Naive thymus-derived CD4-positive, alpha-beta T cell (primary cell): ENCODE measurements around the gene LPXN. TPM values are rescaled to one million over a fixed set of nuclear protein-coding genes. Genes with fewer than 3 reads are reported as not detected.

Source experiments
- ATAC-seq: fragments of 150-1000 bp; cut with Tn5 transposase; 2 replicates; pipeline ENCODE4 v1.10.0; 2021; ENCODE audit warnings: mild to moderate bottlenecking, moderate library complexity
- CTCF ChIA-PET: fragments of 350-600 bp; sonication (Branson Sonifier 250); formaldehyde crosslinking; loops from one replicate; lab custom pipeline; 2021; ENCODE audit warnings: antibody characterized with exemption; lab: Charles Lee
- POLR2A ChIA-PET: fragments of 350-600 bp; sonication (Branson Sonifier 250); formaldehyde crosslinking; loops from one replicate; lab custom pipeline; 2021; ENCODE audit warnings: antibody characterized with exemption, inconsistent platforms; lab: Charles Lee
- DNase-seq, 9 donors: peaks; one replicate each; pipeline versions ENCODE4 v3.0.0 to v3.0.0-alpha.2; 2020 to 2022; ENCODE audit warnings: mixed read lengths in 1 of 9
- H3K27ac ChIP-seq: one replicate; pipeline ENCODE4 v1.7.0; 2013; ENCODE audit warnings: mild to moderate bottlenecking, low read depth, low read length, moderate library complexity
- H3K27me3 ChIP-seq, 2 donors: one replicate each; pipeline ENCODE4 v1.7.0; 2013; ENCODE audit warnings: low read length in 2 of 2, mild to moderate bottlenecking in 2 of 2, moderate library complexity in 2 of 2; ENCODE audit not compliant: control insufficient read depth in 2 of 2, insufficient read depth in 2 of 2
- H3K36me3 ChIP-seq, 3 experiments: 1 replicate in 2 of 3; 2 replicates in 1 of 3; pipeline ENCODE4 v1.7.0; 2013; ENCODE audit warnings: low read length in 3 of 3, mild to moderate bottlenecking in 3 of 3, moderate library complexity in 1 of 3; ENCODE audit not compliant: insufficient read depth in 3 of 3, control insufficient read depth in 2 of 3
- H3K4me1 ChIP-seq, 2 donors: one replicate each; pipeline ENCODE4 v1.7.0; 2013; ENCODE audit warnings: low read length in 2 of 2, mild to moderate bottlenecking in 2 of 2, moderate library complexity in 1 of 2; ENCODE audit not compliant: control insufficient read depth in 2 of 2, insufficient read depth in 2 of 2
- H3K4me3 ChIP-seq: 2 replicates; pipeline ENCODE4 v1.7.0; 2013; ENCODE audit warnings: mild to moderate bottlenecking, low read length
- H3K9me3 ChIP-seq, 3 experiments: 1 replicate in 2 of 3; 2 replicates in 1 of 3; pipeline ENCODE4 v1.7.0; 2013; ENCODE audit warnings: low read length in 3 of 3; ENCODE audit not compliant: control insufficient read depth in 2 of 3
- H3K27ac Mint-ChIP-seq, 9 donors: one replicate each; pipeline ENCODE4 v1.8.0; 2020 to 2022; ENCODE audit warnings: mixed read lengths in 9 of 9, mild to moderate bottlenecking in 8 of 9, moderate library complexity in 5 of 9, inconsistent platforms in 2 of 9
- H3K27me3 Mint-ChIP-seq, 5 donors: one replicate each; pipeline ENCODE4 v1.8.0; 2021 to 2022; ENCODE audit warnings: mixed read lengths in 5 of 5, mild to moderate bottlenecking in 1 of 5
- H3K36me3 Mint-ChIP-seq, 5 donors: one replicate each; pipeline ENCODE4 v1.8.0; 2020 to 2022; ENCODE audit warnings: mixed read lengths in 5 of 5, mild to moderate bottlenecking in 3 of 5, inconsistent platforms in 1 of 5
- H3K4me1 Mint-ChIP-seq, 7 donors: one replicate each; pipeline ENCODE4 v1.8.0; 2020 to 2022; ENCODE audit warnings: mixed read lengths in 7 of 7, mild to moderate bottlenecking in 3 of 7, inconsistent platforms in 1 of 7
- H3K4me3 Mint-ChIP-seq, 10 donors: one replicate each; pipeline ENCODE4 v1.8.0; 2020 to 2022; ENCODE audit warnings: mild to moderate bottlenecking in 10 of 10, mixed read lengths in 10 of 10, moderate library complexity in 6 of 10, inconsistent platforms in 2 of 10
- H3K9me3 Mint-ChIP-seq, 11 donors: one replicate each; pipeline ENCODE4 v1.8.0; 2020 to 2022; ENCODE audit warnings: mixed read lengths in 11 of 11, mild to moderate bottlenecking in 4 of 11, inconsistent platforms in 1 of 11, moderate library complexity in 1 of 11
- intact Hi-C, 2 donors: fragments of 100-400 bp; cut with micrococcal nuclease; formaldehyde crosslinking; loops; one replicate each; pipeline ENCODE4 v1.15.1; 2023
- polyA plus RNA-seq, 2 donors: library from polyadenylated mRNA; unstranded; fragments of 300-500 nt; fragmentation: Illumina TruSeq; gene quantifications; one replicate each; pipeline ENCODE4 v1.2.3, GENCODE V29; 2021
- total RNA-seq, 6 experiments: library from RNA in 5 of 6; stranded (reverse) in 5 of 6; gene quantifications; 1 replicate in 5 of 6; 2 replicates in 1 of 6; pipeline ENCODE4 v1.2.3 and lab custom pipeline; 2021 to 2026

LPXN gene
- total and polyA plus RNA-seq, 7 experiments from 2014 or later = 58.2 to 215 (median 143) TPM

- H3K4me1 ChIP-seq = peaks cover 8 to 28% of the 10 kb centered on the region in 2 donors
- ATAC-seq (no peak), DNase-seq (no peak)
- Mint-ChIP-seq H3K9me3 (no peaks in the 10 kb centered on the region), H3K4me3 (peak overlapping the region in 3 of 10 donors; percentile 1 to 42 (median 7)), H3K27me3 (no peaks in the 10 kb centered on the region), H3K27ac (peak overlapping the region in 4 of 9 donors; percentile 11 to 51 (median 27)), H3K36me3 (peaks cover 5 to 33% (median 25%) of the 10 kb centered on the region in 5 donors), H3K4me1 (peaks cover 53 to 100% (median 95%) of the 10 kb centered on the region in 7 donors)
- no peaks in the 10 kb centered on the region for H3K27me3 ChIP-seq
- no peak overlapping the region for H3K27ac ChIP-seq
- intact Hi-C loops = no loop called here
- H3K4me3 ChIP-seq = no peak overlapping the region
- ChIA-PET POLR2A (no interaction called here), CTCF (no interaction called here)
- H3K9me3 ChIP-seq = no peaks in the 10 kb centered on the region
- peaks cover 0 to 4% (median 0%) of the 10 kb centered on the region in 3 experiments for H3K36me3 ChIP-seq
These were observed 24.9 kb upstream of the LPXN start for GRCh38 chr11:58600510-58600909.

- Histone ChIP-seq H3K4me3 (no peak overlapping the region), H3K9me3 (no peaks in the 10 kb centered on the region), H3K36me3 (peaks cover 0 to 3% (median 0%) of the 10 kb centered on the region in 3 experiments), H3K4me1 (peaks cover 0 to 29% of the 10 kb centered on the region in 2 donors), H3K27ac (peak overlapping the region; percentile 50), H3K27me3 (no peaks in the 10 kb centered on the region)
- DNase-seq (peak in 1 of 9 donors; percentile 5), ATAC-seq (peak; percentile 36)
- Mint-ChIP-seq H3K36me3 (peaks cover 3 to 22% (median 16%) of the 10 kb centered on the region in 5 donors), H3K27ac (peak overlapping the region in 8 of 9 donors; percentile 61 to 89 (median 74)), H3K27me3 (no peaks in the 10 kb centered on the region), H3K4me1 (peaks cover 48 to 100% (median 94%) of the 10 kb centered on the region in 7 donors), H3K4me3 (peak overlapping the region in 9 of 10 donors; percentile 21 to 77 (median 62)), H3K9me3 (no peaks in the 10 kb centered on the region)
- ChIA-PET POLR2A (interaction anchor here (0.5 to 1.3 kb wide), 4 partner anchors 12 to 1018 kb away, joined by 3 to 5 read pairs (median 4); partner anchors contain the start of gene OSBP), CTCF (interaction anchor here (0.6 to 1.8 kb wide), 3 partner anchors 12 to 29 kb away, joined by 3 to 5 read pairs (median 4); no protein-coding TSS in a partner anchor)
- intact Hi-C loops = no loop called here
These were observed 22.0 kb upstream of the LPXN start for GRCh38 chr11:58597486-58598144.

GRCh38 chr11:58596621-58597020, 21.0 kb upstream of the LPXN start:
- Mint-ChIP-seq H3K4me1 (peaks cover 46 to 98% (median 92%) of the 10 kb centered on the region in 7 donors), H3K27ac (peak overlapping the region; percentile 42 to 89 (median 68)), H3K4me3 (peak overlapping the region in 8 of 10 donors; percentile 26 to 77 (median 58)), H3K36me3 (peaks cover 6 to 17% (median 16%) of the 10 kb centered on the region in 5 donors), H3K27me3 (no peaks in the 10 kb centered on the region), H3K9me3 (no peaks in the 10 kb centered on the region)
- H3K27ac ChIP-seq = peak overlapping the region; percentile 11
- H3K9me3 ChIP-seq = no peaks in the 10 kb centered on the region
- ChIA-PET CTCF (interaction anchor here (1.8 kb wide), 1 partner anchor 28 kb away, joined by 5 read pairs; no protein-coding TSS in a partner anchor), POLR2A (interaction anchor here (1.0 kb wide), 1 partner anchor 29 kb away, joined by 3 read pairs; no protein-coding TSS in a partner anchor)
- no peak overlapping the region for H3K4me3 ChIP-seq
- peaks cover 0 to 8% (median 0%) of the 10 kb centered on the region in 3 experiments for H3K36me3 ChIP-seq
- intact Hi-C loops = loop anchor here in 1 of 2 donors (1.0 kb wide), 1 partner anchor 9 kb away; no protein-coding TSS in a partner anchor
- H3K4me1 ChIP-seq = peaks cover 0 to 34% of the 10 kb centered on the region in 2 donors
- ATAC-seq (no peak), DNase-seq (no peak)
- H3K27me3 ChIP-seq = no peaks in the 10 kb centered on the region

DNA sequence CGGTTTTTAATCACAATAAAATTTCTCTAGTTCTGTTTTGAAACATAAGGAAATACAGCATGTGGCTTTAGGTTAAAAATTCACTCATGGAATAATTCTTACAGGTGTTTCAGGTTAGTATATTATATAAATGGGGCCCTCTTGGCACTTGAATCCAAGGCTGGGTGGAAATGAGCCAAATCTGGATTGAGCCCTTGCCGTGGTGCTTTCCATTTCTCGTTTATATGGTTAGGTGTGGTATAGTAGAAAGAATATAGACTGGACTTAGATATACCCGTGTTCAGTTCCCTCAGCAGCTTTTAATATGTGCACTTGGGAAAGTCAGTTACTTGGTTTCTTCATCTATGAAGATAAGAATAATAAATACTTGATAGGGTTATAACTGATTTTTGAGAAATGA, 19.2 kb upstream of the LPXN start:
- H3K4me3 ChIP-seq = no peak overlapping the region
- H3K4me3 Mint-ChIP-seq = no peak overlapping the region
- CTCF ChIA-PET = interaction anchor here (0.6 to 1.3 kb wide), 3 partner anchors 9 to 35 kb away, joined by 3 read pairs; no protein-coding TSS in a partner anchor
- no peak overlapping the region for H3K27ac ChIP-seq
- peak overlapping the region in 7 of 9 donors; percentile 16 to 84 (median 61) for H3K27ac Mint-ChIP-seq
- no peak for DNase-seq
- POLR2A ChIA-PET = no interaction called here
- intact Hi-C loops = no loop called here
- no peaks in the 10 kb centered on the region for H3K27me3 ChIP-seq
- no peak for ATAC-seq
- H3K36me3 ChIP-seq = peaks cover 0 to 8% (median 0%) of the 10 kb centered on the region in 3 experiments
- no peaks in the 10 kb centered on the region for H3K9me3 Mint-ChIP-seq
- peaks cover 37 to 96% (median 92%) of the 10 kb centered on the region in 7 donors for H3K4me1 Mint-ChIP-seq
- peaks cover 6 to 23% (median 16%) of the 10 kb centered on the region in 5 donors for H3K36me3 Mint-ChIP-seq
- H3K9me3 ChIP-seq = no peaks in the 10 kb centered on the region
- H3K4me1 ChIP-seq = peaks cover 0 to 34% of the 10 kb centered on the region in 2 donors
- H3K27me3 Mint-ChIP-seq = no peaks in the 10 kb centered on the region

- H3K27me3 ChIP-seq = no peaks in the 10 kb centered on the region
- CTCF ChIA-PET = interaction anchor here (0.7 kb wide), 1 partner anchor 37 kb away, joined by 3 read pairs; no protein-coding TSS in a partner anchor
- DNase-seq (peak in 1 of 9 donors; percentile 31), ATAC-seq (peak; percentile 37)
- H3K4me3 ChIP-seq = no peak overlapping the region
- Mint-ChIP-seq H3K9me3 (no peaks in the 10 kb centered on the region), H3K4me3 (peak overlapping the region in 2 of 10 donors; percentile 5 to 24), H3K4me1 (peaks cover 39 to 96% (median 88%) of the 10 kb centered on the region in 7 donors), H3K36me3 (peaks cover 6 to 23% (median 14%) of the 10 kb centered on the region in 5 donors), H3K27me3 (no peaks in the 10 kb centered on the region), H3K27ac (peak overlapping the region in 8 of 9 donors; percentile 3 to 60 (median 43))
- intact Hi-C loops = loop anchor here in 1 of 2 donors (1.0 kb wide), 1 partner anchor 11 kb away; no protein-coding TSS in a partner anchor
- no peak overlapping the region for H3K27ac ChIP-seq
- H3K9me3 ChIP-seq = no peaks in the 10 kb centered on the region
- POLR2A ChIA-PET = interaction anchor here (1.3 kb wide), 1 partner anchor 17 kb away, joined by 4 read pairs; the partner anchor contains the start of gene LPXN
- H3K36me3 ChIP-seq = peaks cover 0 to 8% (median 0%) of the 10 kb centered on the region in 3 experiments
- peaks cover 0 to 26% of the 10 kb centered on the region in 2 donors for H3K4me1 ChIP-seq
These were observed 17.3 kb upstream of the LPXN start for GRCh38 chr11:58592760-58593472.

GRCh38 chr11:58591659-58592058, 16.0 kb upstream of the LPXN start:
- DNase-seq (no peak), ATAC-seq (no peak)
- Histone ChIP-seq H3K4me3 (no peak overlapping the region), H3K4me1 (peaks cover 0 to 15% of the 10 kb centered on the region in 2 donors), H3K27ac (no peak overlapping the region), H3K9me3 (no peaks in the 10 kb centered on the region), H3K27me3 (no peaks in the 10 kb centered on the region), H3K36me3 (peaks cover 0 to 8% (median 0%) of the 10 kb centered on the region in 3 experiments)
- POLR2A ChIA-PET = no interaction called here
- H3K9me3 Mint-ChIP-seq = no peaks in the 10 kb centered on the region
- peaks cover 44 to 96% (median 87%) of the 10 kb centered on the region in 7 donors for H3K4me1 Mint-ChIP-seq
- H3K27ac Mint-ChIP-seq = peak overlapping the region in 4 of 9 donors; percentile 6 to 60 (median 11)
- CTCF ChIA-PET = no interaction called here
- peaks cover 6 to 32% (median 14%) of the 10 kb centered on the region in 5 donors for H3K36me3 Mint-ChIP-seq
- no peaks in the 10 kb centered on the region for H3K27me3 Mint-ChIP-seq
- intact Hi-C loops = loop anchor here in 1 of 2 donors (1.0 kb wide), 1 partner anchor 9 kb away; no protein-coding TSS in a partner anchor
- H3K4me3 Mint-ChIP-seq = no peak overlapping the region
